BLaER1 treated with 17β-estradiol and CSF1 and Interleukin-3, amounts not matched to agents 10 nM and 100 nM (cell line): ENCODE data around the gene NT5C2.

Experiments used
- H3K27ac ChIP-seq, 11 experiments: shearing (Covaris generic); formaldehyde crosslinking; 2 replicates each; pipeline ENCODE4 v1.8.1; 2022
- H3K27me3 ChIP-seq, 11 experiments: shearing (Covaris generic); formaldehyde crosslinking; 2 replicates each; pipeline ENCODE4 v1.8.1; 2022
- H3K36me3 ChIP-seq, 11 experiments: shearing (Covaris generic); formaldehyde crosslinking; 2 replicates each; pipeline ENCODE4 v1.8.1; 2022
- H3K4me1 ChIP-seq, 10 experiments: shearing (Covaris generic); formaldehyde crosslinking; 2 replicates each; pipeline ENCODE4 v1.8.1; 2022
- H3K4me2 ChIP-seq, 11 experiments: shearing (Covaris generic); formaldehyde crosslinking; 2 replicates each; pipeline ENCODE4 v1.8.1; 2022
- H3K4me3 ChIP-seq, 10 experiments: shearing (Covaris generic); formaldehyde crosslinking; 2 replicates each; pipeline ENCODE4 v1.8.1; 2022
- H3K9ac ChIP-seq, 11 experiments: shearing (Covaris generic); formaldehyde crosslinking; 2 replicates each; pipeline ENCODE4 v1.8.1; 2022
- H3K9me3 ChIP-seq, 11 experiments: shearing (Covaris generic); formaldehyde crosslinking; replicated peaks in 1 of 11; 2 replicates each; pipeline ENCODE4 v1.8.1; 2022
- H4K20me1 ChIP-seq, 11 experiments: shearing (Covaris generic); formaldehyde crosslinking; 2 replicates each; pipeline ENCODE4 v1.8.1; 2022
- Cebpa-rat ChIP-seq, 11 experiments: shearing (Covaris generic); IDR thresholded peaks; 2 replicates each; pipeline ENCODE4 v1.8.1; 2022

NT5C2 gene

DNA sequence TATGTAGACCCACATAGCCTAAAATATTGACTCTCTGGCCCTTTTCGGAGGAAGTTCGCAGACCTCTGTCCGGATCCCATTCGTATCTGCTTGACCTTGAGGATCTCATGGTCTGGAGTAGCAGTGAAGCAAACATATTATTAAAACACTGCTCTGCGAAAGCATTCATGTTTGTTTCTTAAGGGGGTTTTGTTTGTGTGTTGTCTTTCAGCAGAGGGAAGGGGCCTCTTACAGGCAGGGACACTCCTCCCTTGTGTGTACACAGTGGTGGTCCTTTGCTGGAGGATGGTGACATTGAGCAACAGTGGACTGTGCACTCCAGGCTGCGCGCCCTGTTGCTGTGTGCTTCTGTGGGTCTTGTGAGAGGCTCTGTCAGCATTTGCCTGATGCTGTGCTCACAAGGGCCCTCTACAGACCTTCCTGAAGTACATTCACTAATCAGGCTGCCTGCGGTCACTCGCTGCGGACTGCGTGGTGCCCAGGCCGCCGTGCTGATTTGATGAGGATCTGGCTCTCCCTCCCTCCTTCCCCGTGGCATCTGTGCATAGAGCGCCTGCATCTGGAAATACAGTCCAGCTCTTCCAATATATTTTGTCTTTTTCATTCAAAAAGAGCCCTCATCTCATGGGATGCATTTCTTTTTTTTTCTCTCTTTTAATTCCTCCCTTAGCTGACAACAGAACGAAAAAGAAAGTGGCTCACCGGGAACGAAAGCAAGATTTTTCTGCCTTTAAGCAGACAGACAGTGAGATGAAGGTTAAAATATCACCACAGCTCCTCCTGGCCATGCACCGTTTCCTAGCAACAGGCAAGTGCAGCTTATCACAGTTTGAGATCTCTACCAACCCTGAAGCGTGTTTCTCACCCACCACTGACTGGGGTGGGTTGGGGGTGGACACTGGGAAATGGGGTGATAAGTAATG is 139.2 kb downstream of the NT5C2 start:
- Histone ChIP-seq H3K27ac (no peak overlapping the region), H3K4me3 (no peak overlapping the region), H4K20me1 (0 out of 22 replicates have a peak, but pooled peaks cover 0 to 6% (median 0%) of the 10 kb centered on the region in 11 experiments), H3K9ac (no peak overlapping the region), H3K9me3 (no peaks in the 10 kb centered on the region), H3K36me3 (peaks cover 0 to 13% (median 0%) of the 10 kb centered on the region in 11 experiments; a peak in 3 of 22 replicates), H3K27me3 (no peaks in the 10 kb centered on the region), H3K4me1 (peaks cover 0 to 13% (median 0%) of the 10 kb centered on the region in 10 experiments; a peak in 8 of 20 replicates), H3K4me2 (no peak overlapping the region)
- no peak for TF ChIP-seq Cebpa-rat (IDR thresholded peaks at IDR 0.05)

DNA sequence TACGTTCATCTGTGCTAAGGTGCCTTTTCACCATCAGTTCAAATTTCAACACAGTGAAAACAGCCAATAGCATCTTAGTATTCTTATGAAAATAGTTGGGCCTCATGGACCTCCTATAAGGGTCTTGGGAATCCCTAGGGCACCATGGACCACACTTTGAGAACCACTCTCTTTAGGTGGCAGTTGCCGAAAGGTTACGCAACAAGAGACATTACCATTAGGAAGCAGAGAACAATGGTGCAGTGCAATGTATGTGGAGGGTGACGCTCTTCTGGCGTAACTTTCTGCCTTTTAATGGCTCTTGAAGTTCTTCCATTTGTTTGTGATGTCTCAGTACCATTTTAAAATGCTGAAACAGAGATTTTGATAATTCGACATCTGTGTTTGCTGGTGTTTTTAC is 143.8 kb downstream of the NT5C2 start:
- Histone ChIP-seq H3K36me3 (no peaks in the 10 kb centered on the region), H3K9me3 (no peaks in the 10 kb centered on the region), H3K4me2 (no peak overlapping the region), H3K9ac (no peak overlapping the region), H3K4me1 (no peaks in the 10 kb centered on the region), H3K27me3 (no peaks in the 10 kb centered on the region), H3K27ac (no peak overlapping the region), H3K4me3 (no peak overlapping the region), H4K20me1 (0 out of 22 replicates have a peak, but pooled peaks cover 0 to 6% (median 0%) of the 10 kb centered on the region in 11 experiments)
- TF ChIP-seq Cebpa-rat (IDR thresholded peaks at IDR 0.05): peak in 8 of 11 experiments; percentile 14 to 87 (median 46); a peak in 11 of 22 replicates

DNA sequence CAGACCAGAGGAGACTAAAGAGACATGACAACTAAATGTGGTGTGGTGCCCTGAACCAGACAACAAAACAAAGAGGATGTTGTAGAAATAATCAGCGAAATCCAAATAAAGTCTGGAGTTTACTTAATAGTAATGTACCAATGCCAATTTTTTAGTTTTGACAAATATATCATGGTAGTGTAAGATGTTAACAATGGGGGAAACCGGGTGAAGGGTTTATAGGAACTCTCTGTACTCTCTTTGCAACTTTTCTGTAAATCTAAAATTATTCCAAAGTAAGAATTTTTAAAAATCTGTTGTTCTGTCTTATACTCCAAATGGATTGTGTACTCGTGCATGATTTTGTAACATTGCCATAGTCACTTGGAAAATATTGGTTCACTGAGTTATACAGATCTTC is 145.7 kb downstream of the NT5C2 start:
- Histone ChIP-seq H3K9me3 (no peaks in the 10 kb centered on the region), H3K27me3 (no peaks in the 10 kb centered on the region), H3K4me3 (no peak overlapping the region)

GRCh38 chr10:103045961-103046360 is 147.1 kb downstream of the NT5C2 start:
- no peak overlapping the region for H3K27ac ChIP-seq
- H3K9me3 ChIP-seq: no peaks in the 10 kb centered on the region
- H3K36me3 ChIP-seq: no peaks in the 10 kb centered on the region
- no peak for TF ChIP-seq Cebpa-rat (IDR thresholded peaks at IDR 0.05)
- no peak overlapping the region for H3K4me2 ChIP-seq
- no peaks in the 10 kb centered on the region for H3K27me3 ChIP-seq
- H3K9ac ChIP-seq: no peak overlapping the region
- H3K4me1 ChIP-seq: peaks cover 0 to 5% (median 0%) of the 10 kb centered on the region in 10 experiments; a peak in 2 of 20 replicates
- H3K4me3 ChIP-seq: no peak overlapping the region
- H4K20me1 ChIP-seq: no peaks in the 10 kb centered on the region

More for the DNA sequence above, 145.7 kb downstream of the NT5C2 start:
- no peaks in the 10 kb centered on the region for H3K36me3 ChIP-seq
- TF ChIP-seq Cebpa-rat (IDR thresholded peaks at IDR 0.05): no peak
- no peak overlapping the region for H3K9ac ChIP-seq
- peaks cover 0 to 5% (median 0%) of the 10 kb centered on the region in 10 experiments; a peak in 2 of 20 replicates for H3K4me1 ChIP-seq
- no peak overlapping the region for H3K27ac ChIP-seq
- H3K4me2 ChIP-seq: no peak overlapping the region
- H4K20me1 ChIP-seq: no peaks in the 10 kb centered on the region

- Histone ChIP-seq H3K4me2 (no peak overlapping the region), H4K20me1 (no peaks in the 10 kb centered on the region), H3K4me1 (peaks cover 0 to 5% (median 0%) of the 10 kb centered on the region in 10 experiments; a peak in 2 of 20 replicates), H3K27ac (no peak overlapping the region), H3K9ac (no peak overlapping the region), H3K4me3 (no peak overlapping the region), H3K36me3 (no peaks in the 10 kb centered on the region), H3K9me3 (no peaks in the 10 kb centered on the region), H3K27me3 (no peaks in the 10 kb centered on the region)
- TF ChIP-seq Cebpa-rat (IDR thresholded peaks at IDR 0.05): no peak
Observed at GRCh38 chr10:103044942-103045489, 148.1 kb downstream of the NT5C2 start.

DNA sequence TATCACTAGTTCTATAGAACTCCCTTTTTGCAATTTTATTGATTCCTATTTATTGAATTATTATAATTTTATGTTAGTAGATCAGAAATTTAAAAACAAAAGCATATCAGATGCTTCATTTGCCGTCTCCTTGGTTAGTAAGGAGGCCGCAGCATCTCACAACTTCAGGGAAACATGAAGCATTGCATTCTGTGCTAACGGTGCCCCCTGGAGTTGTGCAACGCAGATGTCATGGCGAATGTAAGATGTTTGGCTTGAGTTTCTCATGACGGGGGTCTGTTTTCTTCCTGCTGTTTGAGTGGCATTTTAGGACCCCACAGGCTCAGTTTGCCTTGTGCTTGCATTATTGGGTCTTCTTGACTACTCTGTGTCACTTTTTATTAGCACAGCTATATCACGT is 150.2 kb downstream of the NT5C2 start:
- peaks cover 0 to 5% (median 0%) of the 10 kb centered on the region in 10 experiments; a peak in 2 of 20 replicates for H3K4me1 ChIP-seq
- no peaks in the 10 kb centered on the region for H3K9me3 ChIP-seq
- H3K27me3 ChIP-seq: no peaks in the 10 kb centered on the region
- no peak overlapping the region for H3K4me2 ChIP-seq
- no peak for TF ChIP-seq Cebpa-rat (IDR thresholded peaks at IDR 0.05)
- H4K20me1 ChIP-seq: no peaks in the 10 kb centered on the region
- no peaks in the 10 kb centered on the region for H3K36me3 ChIP-seq
- no peak overlapping the region for H3K4me3 ChIP-seq
- H3K9ac ChIP-seq: no peak overlapping the region
- H3K27ac ChIP-seq: no peak overlapping the region

DNA sequence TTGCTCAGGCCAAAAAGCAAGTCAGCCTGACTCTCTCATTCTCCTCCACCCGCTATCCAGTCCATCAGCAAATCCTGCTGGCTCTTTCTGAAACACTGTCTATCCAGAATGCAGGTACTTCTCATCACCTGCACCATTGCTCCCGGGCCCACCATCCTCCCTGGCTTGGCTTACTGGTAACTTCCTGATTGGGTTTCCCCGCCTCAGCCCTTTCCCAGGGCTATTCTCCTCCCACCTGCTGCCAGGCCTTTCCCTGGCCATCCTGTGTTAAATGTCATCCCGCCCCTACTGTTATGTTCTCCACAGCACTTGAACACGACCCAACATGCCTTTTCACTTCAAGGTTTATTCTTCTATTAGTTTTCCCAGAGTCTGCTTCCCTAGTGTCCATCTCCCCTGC is 150.9 kb downstream of the NT5C2 start:
- no peak overlapping the region for H3K9ac ChIP-seq
- TF ChIP-seq Cebpa-rat (IDR thresholded peaks at IDR 0.05): no peak
- H3K9me3 ChIP-seq: no peaks in the 10 kb centered on the region
- H3K36me3 ChIP-seq: no peaks in the 10 kb centered on the region
- H3K27me3 ChIP-seq: no peaks in the 10 kb centered on the region
- H3K27ac ChIP-seq: no peak overlapping the region
- no peak overlapping the region for H3K4me3 ChIP-seq
- H3K4me2 ChIP-seq: no peak overlapping the region
- no peaks in the 10 kb centered on the region for H4K20me1 ChIP-seq
- H3K4me1 ChIP-seq: peaks cover 0 to 5% (median 0%) of the 10 kb centered on the region in 10 experiments; a peak in 2 of 20 replicates

DNA sequence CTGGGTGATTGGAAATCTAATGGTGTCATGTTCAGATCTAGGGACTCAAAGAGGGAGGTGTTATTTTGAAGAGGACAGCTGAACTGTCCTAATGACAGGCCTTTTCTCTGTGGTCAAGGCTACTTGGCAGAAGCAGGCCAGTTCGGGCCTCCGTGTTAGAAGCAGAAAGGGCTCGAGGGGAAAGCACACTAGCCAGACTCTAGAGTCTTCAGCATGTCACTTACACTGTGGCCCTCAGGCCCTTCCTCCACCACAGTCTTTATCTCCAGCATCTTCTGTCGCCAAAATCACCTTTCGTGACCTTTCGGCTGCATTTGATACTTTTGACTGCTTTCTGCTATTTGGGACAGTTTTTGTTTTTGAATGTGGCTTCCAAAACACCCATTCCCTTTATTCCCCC is 151.7 kb downstream of the NT5C2 start:
- no peaks in the 10 kb centered on the region for H3K36me3 ChIP-seq
- H3K27me3 ChIP-seq: no peaks in the 10 kb centered on the region
- H4K20me1 ChIP-seq: no peaks in the 10 kb centered on the region
- no peak overlapping the region for H3K27ac ChIP-seq
- H3K4me3 ChIP-seq: no peak overlapping the region
- no peak overlapping the region for H3K4me2 ChIP-seq
- H3K4me1 ChIP-seq: peaks cover 0 to 5% (median 0%) of the 10 kb centered on the region in 10 experiments; a peak in 2 of 20 replicates
- no peaks in the 10 kb centered on the region for H3K9me3 ChIP-seq
- TF ChIP-seq Cebpa-rat (IDR thresholded peaks at IDR 0.05): no peak
- H3K9ac ChIP-seq: no peak overlapping the region

DNA sequence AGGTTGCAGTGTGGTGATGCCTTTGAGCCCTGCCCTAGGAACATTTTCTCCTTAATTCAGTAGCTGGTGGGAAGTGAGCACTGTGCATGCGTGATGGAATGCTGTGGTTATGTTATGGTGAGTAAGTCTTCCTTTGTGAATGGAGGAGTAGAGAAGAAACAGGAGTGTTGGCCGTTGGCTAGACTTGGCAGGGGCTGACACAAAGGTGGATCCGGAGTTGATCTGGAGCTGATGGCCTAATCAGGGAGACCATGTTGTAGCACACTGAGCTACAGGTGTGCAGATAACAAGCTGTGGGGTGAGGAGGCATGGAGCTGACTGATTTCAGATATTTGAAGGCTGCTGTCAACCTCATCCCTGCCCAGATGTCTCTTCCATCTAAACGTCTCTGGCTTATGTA is 152.7 kb downstream of the NT5C2 start:
- Histone ChIP-seq H3K4me2 (no peak overlapping the region), H3K27me3 (no peaks in the 10 kb centered on the region), H4K20me1 (no peaks in the 10 kb centered on the region), H3K4me3 (no peak overlapping the region), H3K9ac (no peak overlapping the region), H3K27ac (no peak overlapping the region), H3K36me3 (no peaks in the 10 kb centered on the region), H3K9me3 (no peaks in the 10 kb centered on the region), H3K4me1 (peaks cover 0 to 5% (median 0%) of the 10 kb centered on the region in 10 experiments; a peak in 2 of 20 replicates)
- TF ChIP-seq Cebpa-rat (IDR thresholded peaks at IDR 0.05): no peak
